OCI-LY7 (cell line): ENCODE measurements around the gene JDP2.

Source experiments
- CTCF ChIP-seq: fragments of 200-600 bp; sonication (generic); conservative IDR thresholded peaks from 2 replicates; pipeline ENCODE4 v1.5.1; 2014; ENCODE audit warnings: mild to moderate bottlenecking, antibody characterized with exemption, low read length, moderate library complexity, mixed read lengths
- EZH2phosphoT487 ChIP-seq: fragments of 200-600 bp; sonication (generic); IDR thresholded peaks from 2 replicates; pipeline ENCODE4 v1.6.1; 2018; ENCODE audit warnings: low read depth, borderline replicate concordance, mild to moderate bottlenecking, mixed run types, antibody characterized with exemption, low read length, moderate library complexity, mixed read lengths

- no peak for TF ChIP-seq CTCF
- TF ChIP-seq EZH2phosphoT487 = no peak
Observed at GRCh38 chr14:75494896-75495295, 67.1 kb downstream of the JDP2 start.
